HG02798 (cell line): ENCODE results near the gene GRM8.
"Not testable (repeated sequence)": the region's sequence is repeated elsewhere in the genome, so short reads cannot be mapped to it uniquely, and the experiment has no call there.

Experiments used
- ATAC-seq: cut with Tn5 transposase; IDR thresholded peaks from one replicate; pipeline ENCODE4 v1.9.1; 2021; ENCODE audit warnings: mild to moderate bottlenecking; ENCODE audit not compliant: unreplicated experiment, poor library complexity

The GRM8 gene

GRCh38 chr7:126690848-126691751 is 561.6 kb downstream of the GRM8 start:
- no peak for ATAC-seq

GRCh38 chr7:126690104-126690503 is 562.6 kb downstream of the GRM8 start:
- no peak for ATAC-seq

GRCh38 chr7:126689037-126689436 is 563.7 kb downstream of the GRM8 start:
- ATAC-seq, result no peak

- no peak for ATAC-seq
These were observed 566.3 kb downstream of the GRM8 start for GRCh38 chr7:126686474-126686873.

GRCh38 chr7:126685596-126685995 is 567.1 kb downstream of the GRM8 start:
- ATAC-seq, result no peak

GRCh38 chr7:126685018-126685573 is 567.6 kb downstream of the GRM8 start:
- no peak for ATAC-seq

- ATAC-seq, result no peak
These were observed 570.6 kb downstream of the GRM8 start for GRCh38 chr7:126682176-126682575.

- not testable (repeated sequence) for ATAC-seq
These were observed 584.0 kb downstream of the GRM8 start for GRCh38 chr7:126668762-126669161.

- ATAC-seq, result no peak
These were observed 584.4 kb downstream of the GRM8 start for GRCh38 chr7:126668367-126668752.

GRCh38 chr7:126667742-126668366 is 584.9 kb downstream of the GRM8 start:
- ATAC-seq, result no peak

GRCh38 chr7:126662856-126663255 is 589.9 kb downstream of the GRM8 start:
- no peak for ATAC-seq

- ATAC-seq, result peak; percentile 66
These were observed 593.6 kb downstream of the GRM8 start for GRCh38 chr7:126659124-126659523.

- no peak for ATAC-seq
These were observed 594.1 kb downstream of the GRM8 start for GRCh38 chr7:126658684-126659083.

- peak; percentile 94 for ATAC-seq
These were observed 595.0 kb downstream of the GRM8 start for GRCh38 chr7:126657599-126658358.

GRCh38 chr7:126657137-126657536 is 595.6 kb downstream of the GRM8 start:
- no peak for ATAC-seq

- no peak for ATAC-seq
These were observed 596.6 kb downstream of the GRM8 start for GRCh38 chr7:126656165-126656564.

GRCh38 chr7:126637538-126637937 is 615.2 kb downstream of the GRM8 start:
- ATAC-seq, result no peak

- no peak for ATAC-seq
These were observed 617.2 kb downstream of the GRM8 start for GRCh38 chr7:126635545-126635944.

- peak; percentile 46 for ATAC-seq
These were observed 644.4 kb downstream of the GRM8 start for GRCh38 chr7:126608339-126608776.

GRCh38 chr7:126606331-126606730 is 646.4 kb downstream of the GRM8 start:
- no peak for ATAC-seq

- no peak for ATAC-seq
These were observed 647.2 kb downstream of the GRM8 start for GRCh38 chr7:126605553-126605952.
